Measurements from ENCODE around the gene GPR15LG.

DNA sequence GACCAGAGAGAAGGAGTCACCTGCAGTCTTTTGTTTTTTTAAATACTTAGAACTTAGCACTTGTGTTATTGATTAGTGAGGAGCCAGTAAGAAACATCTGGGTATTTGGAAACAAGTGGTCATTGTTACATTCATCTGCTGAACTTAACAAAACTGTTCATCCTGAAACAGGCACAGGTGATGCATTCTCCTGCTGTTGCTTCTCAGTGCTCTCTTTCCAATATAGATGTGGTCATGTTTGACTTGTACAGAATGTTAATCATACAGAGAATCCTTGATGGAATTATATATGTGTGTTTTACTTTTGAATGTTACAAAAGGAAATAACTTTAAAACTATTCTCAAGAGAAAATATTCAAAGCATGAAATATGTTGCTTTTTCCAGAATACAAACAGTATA lies 20.8 kb upstream of the GPR15LG start:
- TF ChIP-seq, protein P1, sequence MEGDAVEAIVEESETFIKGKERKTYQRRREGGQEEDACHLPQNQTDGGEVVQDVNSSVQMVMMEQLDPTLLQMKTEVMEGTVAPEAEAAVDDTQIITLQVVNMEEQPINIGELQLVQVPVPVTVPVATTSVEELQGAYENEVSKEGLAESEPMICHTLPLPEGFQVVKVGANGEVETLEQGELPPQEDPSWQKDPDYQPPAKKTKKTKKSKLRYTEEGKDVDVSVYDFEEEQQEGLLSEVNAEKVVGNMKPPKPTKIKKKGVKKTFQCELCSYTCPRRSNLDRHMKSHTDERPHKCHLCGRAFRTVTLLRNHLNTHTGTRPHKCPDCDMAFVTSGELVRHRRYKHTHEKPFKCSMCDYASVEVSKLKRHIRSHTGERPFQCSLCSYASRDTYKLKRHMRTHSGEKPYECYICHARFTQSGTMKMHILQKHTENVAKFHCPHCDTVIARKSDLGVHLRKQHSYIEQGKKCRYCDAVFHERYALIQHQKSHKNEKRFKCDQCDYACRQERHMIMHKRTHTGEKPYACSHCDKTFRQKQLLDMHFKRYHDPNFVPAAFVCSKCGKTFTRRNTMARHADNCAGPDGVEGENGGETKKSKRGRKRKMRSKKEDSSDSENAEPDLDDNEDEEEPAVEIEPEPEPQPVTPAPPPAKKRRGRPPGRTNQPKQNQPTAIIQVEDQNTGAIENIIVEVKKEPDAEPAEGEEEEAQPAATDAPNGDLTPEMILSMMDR (conservative IDR thresholded peaks at IDR 0.05; ENCODE audit: low read depth in 2 of 2), result no peak
- no peak for TF ChIP-seq POLR2AphosphoS5 (IDR thresholded peaks at IDR 0.05; ENCODE audit: low read depth)
- TF ChIP-seq, protein P2, sequence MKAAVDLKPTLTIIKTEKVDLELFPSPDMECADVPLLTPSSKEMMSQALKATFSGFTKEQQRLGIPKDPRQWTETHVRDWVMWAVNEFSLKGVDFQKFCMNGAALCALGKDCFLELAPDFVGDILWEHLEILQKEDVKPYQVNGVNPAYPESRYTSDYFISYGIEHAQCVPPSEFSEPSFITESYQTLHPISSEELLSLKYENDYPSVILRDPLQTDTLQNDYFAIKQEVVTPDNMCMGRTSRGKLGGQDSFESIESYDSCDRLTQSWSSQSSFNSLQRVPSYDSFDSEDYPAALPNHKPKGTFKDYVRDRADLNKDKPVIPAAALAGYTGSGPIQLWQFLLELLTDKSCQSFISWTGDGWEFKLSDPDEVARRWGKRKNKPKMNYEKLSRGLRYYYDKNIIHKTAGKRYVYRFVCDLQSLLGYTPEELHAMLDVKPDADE (IDR thresholded peaks at IDR 0.05), result no peak
- TF ChIP-seq EZH2 (IDR thresholded peaks at IDR 0.05; ENCODE audit: low read depth, unreplicated experiment), result no peak
- TF ChIP-seq EZH2phosphoT487 (IDR thresholded peaks at IDR 0.05; ENCODE audit: unreplicated experiment), result no peak
- TF ChIP-seq ZNF331 (CRISPR knock-in tag; IDR thresholded peaks at IDR 0.05; ENCODE audit: low read depth), result no peak
- TF ChIP-seq CREB1 (CRISPR knock-in tag; IDR thresholded peaks at IDR 0.05; ENCODE audit: low read depth), result no peak
- TF ChIP-seq ZNF114 (CRISPR knock-in tag; IDR thresholded peaks at IDR 0.05), result no peak
